Measurements from ENCODE around the gene STAM.
"Not testable (repeated sequence)": the region's sequence is repeated elsewhere in the genome, so short reads cannot be mapped to it uniquely, and the experiment has no call there.

Gene STAM

DNA sequence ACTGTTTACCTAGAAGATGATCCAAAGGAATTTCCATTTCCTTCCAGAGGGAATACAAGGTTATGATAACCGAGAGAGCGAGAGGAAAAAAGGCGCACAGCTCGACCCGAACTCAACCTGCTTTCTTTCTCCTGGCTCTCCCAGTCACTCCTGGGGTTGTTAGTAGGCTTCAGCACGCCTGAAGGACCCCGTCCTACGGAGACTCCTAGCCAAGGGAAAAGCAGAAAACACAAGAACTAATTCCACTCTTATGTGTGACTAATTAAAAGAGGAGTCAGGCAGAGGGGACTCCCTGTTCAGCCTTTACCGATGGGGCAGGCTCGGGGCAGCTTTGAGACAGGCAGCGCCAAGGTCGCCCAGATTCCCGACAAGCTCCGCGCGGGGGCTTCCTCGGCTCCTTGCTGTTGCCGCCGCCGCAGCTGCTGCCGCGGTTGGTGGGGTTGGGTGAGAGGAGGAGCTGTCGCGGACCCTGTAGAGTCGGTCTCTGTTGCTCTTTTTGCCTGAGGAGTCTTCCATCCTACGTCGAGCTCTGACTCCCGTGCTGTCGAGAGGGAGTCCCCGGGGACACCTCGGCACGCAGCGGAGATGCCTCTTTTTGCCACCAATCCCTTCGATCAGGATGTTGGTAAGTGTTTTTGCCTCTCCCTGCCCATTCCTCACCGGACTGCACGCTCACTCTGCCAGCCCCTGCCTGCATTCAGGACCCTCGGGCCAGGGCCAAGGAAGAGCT lies at the start of gene STAM:
STAM (plus strand) TSS at position 397 of the 730 bp plus-strand sequence; CDS start at position 586, 189 bp downstream.
- peak within 1 kb of the TSS; percentile 76 to 100 (median 99) for H3K27ac ChIP-seq

DNA sequence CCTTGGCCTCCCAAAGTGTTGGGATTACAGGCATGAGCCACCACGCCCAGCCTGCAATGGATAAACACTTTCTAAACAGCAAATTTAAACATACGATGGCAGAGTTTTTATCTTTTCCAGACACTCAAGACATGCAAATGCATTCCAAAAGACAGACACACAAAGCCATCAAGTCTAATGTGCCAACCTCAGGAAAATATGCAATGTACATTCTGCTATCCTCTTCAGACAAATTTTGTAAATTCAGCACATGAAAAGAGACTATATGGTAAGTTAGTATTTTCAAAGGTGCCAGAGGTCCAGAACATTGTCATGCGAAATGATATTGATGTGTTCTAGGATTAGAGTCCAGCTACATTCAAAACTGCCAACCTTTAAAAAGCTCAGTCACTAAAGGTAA lies 46.6 kb upstream of the STAM start:
- Histone ChIP-seq H3K4me3 (no peak overlapping the region), H3K27ac (no peak overlapping the region)

More for the DNA sequence above, at the start of gene STAM:
- peak within 1 kb of the TSS; percentile 61 to 92 (median 82) for H3K4me3 ChIP-seq

DNA sequence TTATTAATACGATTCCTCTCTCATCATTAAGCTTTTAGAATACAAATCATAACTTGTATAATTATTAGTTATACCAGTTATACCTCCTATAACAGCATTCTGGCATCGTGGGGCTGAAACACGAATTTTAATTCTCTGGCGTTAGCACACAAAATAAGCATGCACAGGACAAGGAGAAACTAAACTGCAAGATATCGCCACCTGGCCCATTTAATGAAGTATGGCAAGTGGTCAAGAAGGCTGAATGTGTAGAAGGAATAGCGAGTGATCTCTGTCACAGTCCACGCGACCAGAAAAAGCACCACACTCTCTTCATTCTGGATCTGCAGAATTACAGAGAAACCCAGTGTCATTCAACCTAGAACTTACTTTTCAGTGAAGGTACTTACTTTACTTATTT lies 44.9 kb upstream of the STAM start:
- Histone ChIP-seq H3K4me3 (no peak overlapping the region), H3K27ac (no peak overlapping the region)

DNA sequence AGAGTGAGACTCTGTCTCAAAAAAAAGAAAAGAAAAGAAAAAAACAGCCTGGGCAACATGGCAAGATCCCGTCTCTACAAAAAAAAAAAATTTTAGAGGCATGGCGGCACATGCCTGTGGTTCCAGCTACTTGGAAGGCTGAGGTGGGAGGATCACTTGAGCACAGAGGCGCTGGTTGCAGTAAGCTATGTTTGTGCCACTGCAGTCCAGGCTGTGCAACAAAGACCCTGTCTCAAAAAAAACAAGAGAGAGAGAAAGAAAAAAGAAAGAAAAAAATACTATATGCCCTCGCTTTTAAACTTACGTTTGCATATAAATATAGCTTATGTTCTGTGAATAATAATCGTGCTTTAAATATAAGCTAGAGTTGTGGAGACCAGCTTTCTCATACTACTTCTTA lies 38.0 kb upstream of the STAM start:
- H3K4me3 ChIP-seq, result no peak overlapping the region
- H3K27ac ChIP-seq, result no peak overlapping the region

DNA sequence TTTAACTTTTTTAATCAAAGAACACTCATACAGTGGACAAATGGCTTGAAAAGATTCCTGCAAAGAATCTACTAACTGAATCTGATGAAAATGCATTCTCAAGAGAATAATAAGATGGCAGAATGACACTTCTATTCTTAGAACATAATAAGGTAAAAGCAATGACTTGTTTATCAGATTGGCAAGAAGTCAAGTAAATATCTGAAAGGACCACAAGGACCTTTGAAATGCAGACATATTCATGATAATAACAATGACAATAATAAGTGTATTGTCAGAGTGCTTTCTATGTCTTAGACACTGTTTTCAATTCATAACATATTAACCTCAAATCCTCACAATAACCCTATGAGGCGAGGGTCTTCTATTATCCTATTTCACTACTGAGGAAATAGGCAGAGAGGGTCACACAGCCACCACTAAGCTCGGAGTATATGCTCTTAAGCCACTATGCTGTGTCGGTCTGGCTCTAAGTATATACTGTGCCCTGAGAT lies 37.4 kb upstream of the STAM start:
- Histone ChIP-seq H3K27ac (no peak overlapping the region), H3K4me3 (no peak overlapping the region)

DNA sequence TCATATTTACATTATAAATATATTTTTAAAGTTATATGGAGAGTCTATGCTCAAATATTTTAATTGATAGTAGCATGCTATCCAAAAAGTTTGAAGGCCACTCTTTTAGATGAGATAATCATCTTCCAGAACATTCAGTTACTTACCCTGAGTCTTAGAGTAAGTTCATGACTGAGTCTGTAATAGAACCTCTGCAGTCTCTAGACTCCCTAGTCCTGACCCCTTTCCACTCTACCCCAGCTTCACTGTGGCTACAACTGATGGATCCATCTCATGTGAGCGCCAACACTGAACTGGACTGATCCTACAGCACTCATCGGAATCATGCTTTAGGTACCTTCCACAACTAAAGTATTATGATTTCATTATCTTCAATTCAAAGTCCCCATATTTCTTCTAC lies 36.9 kb upstream of the STAM start:
- Histone ChIP-seq H3K4me3 (no peak overlapping the region), H3K27ac (no peak overlapping the region)

DNA sequence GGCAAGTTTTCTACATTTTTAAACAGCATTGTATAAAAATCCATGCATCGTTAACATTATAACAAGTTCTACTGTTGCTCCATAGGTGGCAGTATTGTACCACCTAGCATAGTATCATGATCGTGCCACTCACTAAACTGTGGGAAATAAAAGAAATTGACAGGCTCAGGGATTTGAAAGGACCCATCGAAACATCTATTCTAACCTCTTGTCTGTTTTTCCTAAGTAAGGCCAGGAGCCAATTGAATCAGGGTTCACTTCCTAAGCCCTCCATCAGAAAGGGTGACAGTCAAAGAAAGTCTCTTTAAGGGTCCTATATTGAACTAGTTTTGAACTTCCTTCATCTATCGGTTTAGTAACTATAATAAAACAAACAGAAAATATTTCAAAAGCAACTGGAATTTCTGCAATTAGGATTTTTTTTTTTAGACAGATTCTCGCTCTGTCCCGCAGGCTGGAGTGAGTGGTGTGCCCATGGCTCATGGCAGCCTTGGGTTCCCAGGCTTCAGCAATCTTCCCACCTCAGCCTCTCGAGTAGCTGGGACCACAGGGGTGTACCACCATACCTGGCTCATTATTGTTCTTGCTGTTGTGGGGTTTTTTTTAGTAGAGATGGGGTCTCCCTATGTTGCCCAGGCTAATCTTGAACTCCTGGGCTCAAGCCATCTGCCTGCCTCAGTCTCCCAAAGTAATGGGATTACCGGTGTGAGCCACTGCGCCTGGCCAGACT lies 36.2 kb upstream of the STAM start:
- Histone ChIP-seq H3K4me3 (no peak overlapping the region), H3K27ac (no peak overlapping the region)

DNA sequence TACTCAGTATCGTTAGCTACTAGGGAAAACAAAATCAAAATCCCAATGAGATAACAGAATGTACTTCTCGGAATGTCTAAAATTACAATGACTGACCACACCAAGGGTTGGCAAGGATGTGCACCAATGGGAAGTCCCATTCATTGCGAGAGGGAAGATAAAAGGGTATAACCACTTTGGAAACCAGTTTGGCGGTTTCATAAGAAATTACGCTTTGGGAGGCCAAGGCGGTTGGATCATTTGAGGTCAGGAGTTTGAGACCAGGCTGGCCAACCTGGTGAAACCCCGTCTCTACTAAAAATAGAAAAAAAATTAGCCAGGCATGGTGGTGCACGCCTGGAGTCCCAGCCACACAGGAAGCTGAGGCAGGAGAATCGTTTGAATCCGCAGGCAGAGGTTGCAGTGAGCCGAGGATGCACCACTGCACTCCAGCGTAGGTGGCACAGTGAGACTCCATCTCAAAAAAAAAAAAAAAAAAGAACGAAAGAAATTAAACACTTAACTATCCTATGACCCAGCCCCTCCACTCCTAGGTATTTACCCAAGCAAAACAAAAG lies 34.4 kb upstream of the STAM start:
- Histone ChIP-seq H3K4me3 (no peak overlapping the region), H3K27ac (no peak overlapping the region)

DNA sequence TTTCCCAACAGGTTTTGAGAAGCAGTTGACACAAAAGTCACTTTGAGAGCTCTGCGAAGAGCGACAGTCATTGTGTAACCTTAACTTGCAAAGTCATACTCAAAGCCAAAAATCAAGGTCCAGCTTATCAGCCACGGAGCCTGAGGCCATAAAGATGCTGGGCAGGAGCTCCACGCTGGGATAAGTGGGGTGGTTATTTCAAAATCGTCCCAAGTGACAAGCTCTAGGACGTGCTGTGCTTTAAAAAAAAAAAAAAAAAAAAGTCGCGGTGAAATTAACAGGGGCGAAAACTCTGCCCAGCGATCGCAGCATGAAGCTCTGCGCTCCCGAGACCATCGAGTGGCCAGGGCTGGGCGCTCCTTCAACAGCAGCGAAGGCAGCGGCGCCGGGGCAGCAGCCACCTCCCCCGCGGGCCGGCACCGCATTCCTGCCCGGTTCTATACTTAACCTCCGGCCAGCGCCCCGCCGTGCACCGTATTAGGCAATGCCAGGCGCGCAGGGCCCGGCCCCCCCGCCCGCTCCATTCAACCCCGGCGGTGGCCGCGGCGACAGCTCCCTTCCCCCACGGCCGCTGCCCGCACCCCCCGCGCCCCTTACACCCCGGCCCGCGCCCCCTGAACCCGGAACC lies 27.4 kb upstream of the STAM start:
- peak overlapping the region in 16 of 21 experiments; percentile 23 to 83 (median 60) for H3K27ac ChIP-seq
- peak overlapping the region; percentile 51 to 92 (median 69) for H3K4me3 ChIP-seq

DNA sequence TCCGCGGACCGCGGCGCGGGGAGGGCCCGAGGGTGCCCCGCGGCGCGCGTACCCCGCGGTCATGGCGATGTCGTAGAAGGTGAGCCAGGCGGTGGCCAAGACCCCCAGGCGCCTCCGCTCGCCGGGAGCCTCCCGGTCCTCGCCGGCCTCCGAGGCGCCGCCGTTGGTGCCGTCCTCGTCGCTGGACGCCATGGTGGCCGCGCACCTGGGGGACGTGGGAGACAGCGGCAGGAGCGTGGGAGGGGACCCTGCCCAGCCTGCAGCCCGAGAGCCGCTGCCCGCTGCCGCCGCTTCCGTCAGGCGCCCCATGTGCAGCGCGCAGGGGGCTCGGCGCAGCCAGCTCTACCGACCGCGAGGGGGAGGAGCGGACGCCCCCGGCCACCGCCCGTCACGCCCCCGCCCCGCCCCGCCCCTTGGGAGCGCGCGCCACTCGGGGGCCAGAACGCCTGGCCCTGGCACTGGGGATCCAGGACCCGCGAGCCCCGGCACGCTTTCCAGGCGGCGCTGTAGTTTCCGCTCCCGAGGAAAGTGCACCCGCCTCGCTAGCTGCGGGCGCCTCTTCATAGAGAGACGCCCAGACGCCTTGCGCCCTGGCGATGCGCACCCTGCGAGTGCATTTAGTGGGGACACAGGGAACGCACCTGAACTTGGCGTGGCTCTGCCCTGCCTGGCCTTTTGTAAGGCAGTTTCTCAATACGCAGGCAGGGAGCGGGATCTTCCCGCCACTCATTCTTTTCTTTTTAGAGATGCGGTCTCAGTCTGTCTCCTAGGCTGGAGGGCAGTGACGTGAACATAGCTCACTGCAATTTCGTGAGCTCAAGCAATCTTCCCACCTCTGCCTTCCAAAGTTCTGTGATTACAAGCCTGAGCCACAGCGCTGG lies 26.7 kb upstream of the STAM start, which contains the start of gene HACD1:
HACD1 (minus strand) TSS at position 344 of the 881 bp plus-strand sequence; CDS start at position 309, 35 bp downstream.
- peak within 1 kb of the TSS; percentile 51 to 92 (median 69) for H3K4me3 ChIP-seq
- peak within 1 kb of the TSS in 16 of 21 experiments; percentile 23 to 83 (median 60) for H3K27ac ChIP-seq

DNA sequence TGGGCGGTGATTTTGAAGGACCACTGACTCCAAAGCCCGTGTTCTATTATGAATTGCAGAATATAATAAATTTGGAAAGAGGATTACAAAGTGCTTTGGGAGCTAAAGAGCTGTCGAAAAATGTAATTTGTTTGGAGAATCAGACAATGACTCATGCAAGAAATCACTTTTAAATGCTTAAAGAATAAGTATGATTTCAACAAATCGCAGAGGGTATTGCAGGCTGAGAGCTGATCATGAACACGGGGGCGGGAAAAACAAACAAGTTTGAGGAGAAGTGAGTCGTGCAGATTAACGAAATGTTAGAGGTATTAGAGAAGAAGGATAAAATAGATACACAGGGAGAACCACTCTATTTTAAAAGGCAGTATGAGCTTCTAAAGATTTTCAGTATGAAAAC lies 21.9 kb upstream of the STAM start:
- H3K27ac ChIP-seq, result no peak overlapping the region
- H3K4me3 ChIP-seq, result no peak overlapping the region

DNA sequence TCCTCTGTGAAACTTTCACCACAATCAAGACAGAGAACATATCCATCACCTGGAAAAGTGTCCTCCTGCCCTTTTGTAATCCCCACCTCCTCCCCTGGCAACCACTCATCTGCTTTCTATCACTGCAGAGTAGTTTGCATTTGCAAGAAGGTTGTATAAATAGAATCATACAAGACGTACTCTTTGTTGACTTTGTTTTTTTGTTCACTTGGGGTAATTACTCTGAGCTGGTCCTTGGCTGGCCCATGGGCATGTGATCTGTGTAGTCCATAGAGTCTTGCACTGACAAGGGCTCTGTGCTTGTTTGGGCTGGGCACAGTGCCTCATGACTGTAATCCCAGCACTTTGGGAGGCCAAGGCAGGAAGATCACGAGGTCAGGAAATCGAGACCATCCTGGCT lies 19.0 kb upstream of the STAM start:
- Histone ChIP-seq H3K4me3 (no peak overlapping the region), H3K27ac (no peak overlapping the region)

DNA sequence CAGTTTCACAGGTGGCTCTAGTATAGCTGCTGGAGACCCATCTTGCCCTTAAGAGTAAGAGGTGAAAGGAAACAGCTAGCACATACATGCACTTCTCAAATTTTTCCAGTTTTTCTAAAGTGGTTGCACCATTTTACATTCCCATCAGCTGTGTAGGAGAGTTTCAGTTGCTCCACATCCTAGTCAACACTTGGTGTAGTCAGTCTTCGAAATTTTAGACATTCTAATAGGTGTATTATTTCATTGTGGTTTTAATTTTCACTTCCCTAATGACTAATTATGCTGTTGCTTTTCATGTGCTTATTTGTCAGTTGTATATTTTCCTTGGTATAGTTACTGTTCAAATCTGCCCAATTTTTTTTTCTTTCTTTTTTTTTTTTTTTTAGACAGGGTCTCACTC lies 17.3 kb upstream of the STAM start:
- H3K27ac ChIP-seq, result no peak overlapping the region
- H3K4me3 ChIP-seq, result no peak overlapping the region

DNA sequence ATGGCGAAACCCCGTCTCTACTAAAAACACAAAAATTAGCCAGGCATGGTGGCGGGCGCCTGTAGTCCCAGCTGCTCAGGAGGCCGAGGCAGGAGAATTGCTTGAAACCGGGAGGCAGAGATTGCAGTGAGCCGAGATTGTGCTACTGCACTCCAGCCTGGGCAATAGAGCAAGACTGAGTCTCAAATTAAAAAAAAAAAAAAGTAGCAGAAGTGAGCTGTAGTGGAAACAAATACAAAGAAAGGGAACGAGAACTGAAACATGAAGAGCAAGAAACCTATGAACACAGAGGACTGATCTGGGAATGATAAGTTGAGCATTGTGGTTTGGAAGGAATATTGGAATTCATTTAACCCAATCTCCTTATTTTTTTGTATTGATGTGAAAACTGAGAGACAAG lies 11.4 kb upstream of the STAM start:
- H3K27ac ChIP-seq, H3K4me3 ChIP-seq: not testable (repeated sequence)

DNA sequence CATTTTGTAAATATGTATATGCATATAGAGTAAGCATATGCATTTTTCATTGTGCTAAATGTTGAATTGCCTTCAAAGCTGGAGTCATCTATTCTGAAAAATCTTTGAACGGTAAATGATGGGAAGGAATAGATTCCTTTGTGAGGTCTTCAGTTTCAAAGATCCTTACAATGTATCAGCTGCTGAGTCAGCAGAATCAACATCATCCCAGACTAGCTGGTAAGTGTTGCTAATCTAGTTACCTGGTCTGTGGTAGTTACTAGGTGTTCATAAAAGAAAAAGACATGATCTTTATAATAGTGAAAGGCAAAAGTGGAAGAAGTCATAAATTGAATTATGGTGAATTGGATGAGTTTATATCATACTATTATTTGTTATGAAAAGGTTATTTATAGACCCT lies 10.6 kb upstream of the STAM start:
- Histone ChIP-seq H3K4me3 (no peak overlapping the region), H3K27ac (no peak overlapping the region)

DNA sequence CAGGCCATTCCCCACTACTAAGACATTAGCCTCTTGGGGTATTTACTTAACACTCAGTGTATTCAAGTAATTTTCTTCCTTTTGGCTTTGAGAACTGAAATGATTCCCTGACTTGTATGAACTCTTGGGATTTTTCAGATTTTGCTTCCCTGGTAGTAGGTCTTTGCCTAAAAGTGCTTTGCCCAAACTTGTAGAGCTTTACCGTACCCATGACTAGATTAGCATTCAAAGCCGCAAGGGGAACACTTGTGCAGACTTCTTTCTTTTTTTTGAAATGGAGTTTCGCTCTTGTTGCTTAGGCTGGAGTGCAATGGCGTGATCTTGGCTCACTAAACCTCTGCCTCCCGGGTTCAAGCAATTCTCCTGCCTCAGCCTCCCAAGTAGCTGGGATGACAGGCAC lies 6.1 kb upstream of the STAM start:
- Histone ChIP-seq H3K27ac (no peak overlapping the region), H3K4me3 (no peak overlapping the region)

DNA sequence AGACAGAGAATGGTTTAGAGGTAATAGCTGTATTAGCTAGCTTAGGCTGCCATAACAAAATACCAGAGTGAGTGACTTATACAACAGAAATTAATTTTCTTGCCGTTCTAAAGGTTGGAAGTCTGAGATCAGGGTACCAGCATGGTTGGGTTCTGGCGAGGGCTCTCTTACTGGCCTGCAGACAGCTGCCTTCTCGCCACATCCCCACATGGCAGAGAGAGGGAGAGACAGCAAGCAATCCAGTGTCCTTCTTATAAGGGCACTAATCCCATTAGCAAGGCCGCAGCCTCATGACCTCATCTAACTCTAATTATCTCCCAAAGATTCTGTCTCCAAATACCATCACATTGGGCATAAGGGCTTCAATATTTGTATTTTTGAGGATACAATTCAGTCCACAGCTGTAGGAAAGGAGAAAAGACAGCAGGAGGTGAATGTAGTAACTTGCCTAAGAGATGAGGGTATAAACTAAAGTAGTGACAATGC lies 3.6 kb upstream of the STAM start:
- no peak overlapping the region for H3K27ac ChIP-seq

DNA sequence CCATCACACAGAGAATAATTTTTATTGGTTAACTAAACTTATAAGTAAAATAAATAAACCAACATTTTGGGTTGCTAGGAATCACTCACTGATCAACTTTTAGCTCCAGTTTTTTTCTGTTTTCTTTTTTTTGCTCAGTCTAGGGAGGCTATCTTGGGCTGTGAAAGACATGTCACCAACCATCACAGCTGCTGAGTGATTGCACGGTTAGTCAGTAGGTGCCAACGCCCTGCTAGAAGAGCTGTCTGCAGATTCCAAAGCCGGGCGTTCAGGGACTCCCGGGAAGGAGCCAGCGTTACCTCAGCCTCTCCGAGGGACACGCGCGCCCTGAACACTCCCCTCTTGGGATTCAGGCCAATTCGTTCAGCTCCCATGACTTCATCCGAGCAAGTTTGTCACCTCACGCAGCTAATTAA lies 604 bp upstream of the STAM start:
- Histone ChIP-seq H3K27ac (peak overlapping the region; percentile 76 to 100 (median 99)), H3K4me3 (peak overlapping the region; percentile 61 to 92 (median 82))

More for the DNA sequence above, 3.6 kb upstream of the STAM start:
- H3K4me3 ChIP-seq, result no peak overlapping the region

DNA sequence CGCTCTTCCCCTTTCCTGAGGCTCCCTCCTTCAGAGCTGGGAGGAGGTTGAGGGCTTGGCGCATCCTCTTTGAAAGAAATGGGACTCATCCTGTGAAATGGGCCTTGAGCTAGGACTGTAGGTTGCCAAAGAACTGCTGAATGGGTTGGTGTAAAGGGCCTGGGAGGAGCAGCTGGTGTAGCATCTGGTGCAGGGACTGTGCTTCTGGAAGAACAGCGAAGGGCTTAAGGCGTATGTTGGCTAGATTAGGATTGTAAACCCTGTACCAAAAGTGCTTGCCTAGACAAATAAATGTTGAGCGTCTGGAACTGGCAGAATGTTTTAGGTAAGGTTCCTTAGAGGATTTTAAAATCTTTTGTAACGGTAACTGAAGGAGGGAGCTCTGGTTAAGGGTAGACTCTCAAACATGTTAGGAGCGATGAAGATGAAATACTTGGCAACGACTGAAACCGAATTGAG lies 563 bp downstream of the STAM start:
- Histone ChIP-seq H3K27ac (peak overlapping the region; percentile 76 to 100 (median 99)), H3K4me3 (peak overlapping the region; percentile 61 to 92 (median 82))

Measured in skin epidermis (tissue), 12 donors.